Fibroblast of lung (primary cell): ENCODE measurements around the gene SMIM21. TPM values are rescaled to one million over a fixed set of nuclear protein-coding genes. Genes with fewer than 3 reads are reported as not detected.

Experiments used
- DNase-seq, 2 donors: peaks; one replicate each; pipeline versions ENCODE4 v3.0.0 to v3.0.0-alpha.2; 2010; ENCODE audit warnings: low read depth in 2 of 2
- H2AFZ ChIP-seq: 2 replicates; pipeline ENCODE4 v1.5.1; 2012; ENCODE audit warnings: low read length, control low read depth, inconsistent platforms
- H3K27ac ChIP-seq: 2 replicates; pipeline ENCODE4 v1.5.1; 2011; ENCODE audit warnings: low read length, control low read depth; ENCODE audit not compliant: insufficient read depth
- H3K27me3 ChIP-seq: 2 replicates; pipeline ENCODE4 v1.5.1; 2011; ENCODE audit warnings: mild to moderate bottlenecking, low read length; ENCODE audit not compliant: control insufficient read depth, insufficient read depth
- H3K36me3 ChIP-seq: 2 replicates; pipeline ENCODE4 v1.5.1; 2011; ENCODE audit warnings: low read length; ENCODE audit not compliant: control insufficient read depth, insufficient read depth
- H3K4me1 ChIP-seq: 2 replicates; pipeline ENCODE4 v1.5.1; 2011; ENCODE audit warnings: low read length; ENCODE audit not compliant: control insufficient read depth, insufficient read depth; ENCODE audit errors: extremely low read depth
- H3K4me2 ChIP-seq: 2 replicates; pipeline ENCODE4 v1.5.1; 2011; ENCODE audit warnings: low read length, control low read depth; ENCODE audit not compliant: insufficient read depth; ENCODE audit errors: extremely low read depth
- H3K4me3 ChIP-seq, 4 experiments: fragments of 200-600 bp in 1 of 4; sonication (generic) in 1 of 4; replicated peaks in 1 of 4; 2 replicates each; pipeline ENCODE4 v1.5.1; 2011 to 2016; ENCODE audit warnings: low read length in 4 of 4, low read depth in 3 of 4, mild to moderate bottlenecking in 3 of 4, control low read depth in 2 of 4, inconsistent platforms in 1 of 4, mixed read lengths in 1 of 4; ENCODE audit not compliant: insufficient read depth in 1 of 4; ENCODE audit errors: control extremely low read depth in 1 of 4
- H3K79me2 ChIP-seq: 2 replicates; pipeline ENCODE4 v1.5.1; 2012; ENCODE audit warnings: mild to moderate bottlenecking, low read length, inconsistent platforms; ENCODE audit not compliant: control insufficient read depth, insufficient read depth
- H3K9ac ChIP-seq: 2 replicates; pipeline ENCODE4 v1.5.1; 2011; ENCODE audit warnings: mild to moderate bottlenecking, low read length, control low read depth; ENCODE audit not compliant: insufficient read depth
- H3K9me3 ChIP-seq: 2 replicates; pipeline ENCODE4 v1.5.1; 2012; ENCODE audit warnings: low read depth, low read length; ENCODE audit not compliant: control insufficient read depth, insufficient read depth
- H4K20me1 ChIP-seq: 2 replicates; pipeline ENCODE4 v1.5.1; 2011; ENCODE audit warnings: low read length; ENCODE audit not compliant: control insufficient read depth, insufficient read depth; ENCODE audit errors: extremely low read depth
- CTCF ChIP-seq, 2 donors: IDR thresholded peaks in 1 of 2; conservative IDR thresholded peaks in 1 of 2; 1 replicate in 1 of 2; 2 replicates in 1 of 2; pipeline ENCODE4 v1.5.1; 2011 to 2012; ENCODE audit warnings: low read length in 2 of 2, control low read depth in 1 of 2, inconsistent platforms in 1 of 2, low read depth in 1 of 2, mild to moderate bottlenecking in 1 of 2
- EZH2 ChIP-seq: IDR thresholded peaks from 2 replicates; pipeline ENCODE4 v1.5.1; 2012; ENCODE audit warnings: low read length, control low read depth, mild to moderate bottlenecking; ENCODE audit errors: missing control alignments
- polyA plus RNA-seq, 2 donors: library from polyadenylated mRNA; depleted of rRNA in 1 of 2; stranded (reverse) in 1 of 2; unstranded in 1 of 2; fragments of >200 nt; gene quantifications; 2 replicates each; pipeline ENCODE4 v1.2.1, GENCODE V29; 2011 to 2012; ENCODE audit warnings: missing spikeins in 1 of 2
- total RNA-seq: library from RNA; depleted of rRNA; stranded (reverse); fragments of >200 nt; gene quantifications from 2 replicates; pipeline ENCODE4 v1.2.1, GENCODE V29; 2014

The SMIM21 gene
- total and polyA plus RNA-seq, 2 donors (not counting 1 experiment from before 2014, with no cell fraction given) = not detected

- Histone ChIP-seq H3K27me3 (peaks cover 3% of the 10 kb centered on the region), H3K4me3 (no peak overlapping the region), H3K79me2 (no peaks in the 10 kb centered on the region), H3K4me1 (no peaks in the 10 kb centered on the region), H3K36me3 (no peaks in the 10 kb centered on the region), H2AFZ (no peak overlapping the region), H3K9ac (no peak overlapping the region), H4K20me1 (no peaks in the 10 kb centered on the region), H3K9me3 (no peaks in the 10 kb centered on the region), H3K27ac (no peak overlapping the region), H3K4me2 (no peak overlapping the region)
- peak; percentile 7 to 40 for DNase-seq
- no peak for TF ChIP-seq CTCF (conservative IDR thresholded peaks at IDR 0.05 in 1 of 2, IDR thresholded peaks at IDR 0.05 in 1 of 2; ENCODE audit: low read depth in 1 of 2, low read length in 2 of 2)
- TF ChIP-seq EZH2 = no peak
Measured at GRCh38 chr18:75438891-75439290, 11.4 kb upstream of the SMIM21 start.

- H3K4me3 ChIP-seq = no peak overlapping the region
- peaks cover 8% of the 10 kb centered on the region for H3K27me3 ChIP-seq
- no peaks in the 10 kb centered on the region for H4K20me1 ChIP-seq
- no peaks in the 10 kb centered on the region for H3K9me3 ChIP-seq
- H3K9ac ChIP-seq = no peak overlapping the region
- no peaks in the 10 kb centered on the region for H3K79me2 ChIP-seq
- TF ChIP-seq EZH2 (no peak), CTCF (conservative IDR thresholded peaks at IDR 0.05 in 1 of 2, IDR thresholded peaks at IDR 0.05 in 1 of 2; ENCODE audit: low read depth in 1 of 2, low read length in 2 of 2) (no peak)
- no peak for DNase-seq
- H2AFZ ChIP-seq = no peak overlapping the region
- H3K36me3 ChIP-seq = no peaks in the 10 kb centered on the region
- no peaks in the 10 kb centered on the region for H3K4me1 ChIP-seq
- no peak overlapping the region for H3K4me2 ChIP-seq
- H3K27ac ChIP-seq = no peak overlapping the region
Measured at GRCh38 chr18:75437979-75438378, 10.5 kb upstream of the SMIM21 start.

- no peak for TF ChIP-seq CTCF (conservative IDR thresholded peaks at IDR 0.05 in 1 of 2, IDR thresholded peaks at IDR 0.05 in 1 of 2; ENCODE audit: low read depth in 1 of 2, low read length in 2 of 2)
- no peak for TF ChIP-seq EZH2
- H3K27me3 ChIP-seq = peaks cover 8% of the 10 kb centered on the region
- H3K4me2 ChIP-seq = no peak overlapping the region
- H3K9me3 ChIP-seq = no peaks in the 10 kb centered on the region
- H2AFZ ChIP-seq = no peak overlapping the region
- no peak overlapping the region for H3K4me3 ChIP-seq
- H3K79me2 ChIP-seq = no peaks in the 10 kb centered on the region
- H3K4me1 ChIP-seq = no peaks in the 10 kb centered on the region
- no peaks in the 10 kb centered on the region for H3K36me3 ChIP-seq
- no peak for DNase-seq
- H3K27ac ChIP-seq = no peak overlapping the region
- H4K20me1 ChIP-seq = no peaks in the 10 kb centered on the region
- H3K9ac ChIP-seq = no peak overlapping the region
Measured at GRCh38 chr18:75433098-75433497, 5.6 kb upstream of the SMIM21 start.
